PC-3 (cell line): ENCODE measurements around the gene APOL1. TPM values are rescaled to one million over a fixed set of nuclear protein-coding genes. Genes with fewer than 3 reads are reported as not detected.
"Not testable (repeated sequence)": the region's sequence is repeated elsewhere in the genome, so short reads cannot be mapped to it uniquely, and the experiment has no call there.

ENCODE experiments used
- ATAC-seq: fragments of 200-7000 bp; cut with Tn5 transposase; 2 replicates; pipeline ENCODE4 v1.9.1; 2020; ENCODE audit warnings: mild to moderate bottlenecking, moderate library complexity
- BruUV-seq: library from RNA; stranded (reverse); fragments of 400-500 nt; replicated peaks from 2 replicates; lab custom pipeline; 2021; lab: Mats Ljungman, UMichigan
- CTCF ChIA-PET: fragments of 300-600 bp; sonication (Branson Sonifier 250); formaldehyde crosslinking; loops from one replicate; lab custom pipeline; 2022; ENCODE audit warnings: antibody characterized with exemption; lab: Charles Lee
- POLR2A ChIA-PET: fragments of 300-600 bp; sonication (Branson Sonifier 250); formaldehyde crosslinking; loops from one replicate; lab custom pipeline; 2022; ENCODE audit warnings: antibody characterized with exemption; ENCODE audit not compliant: unreplicated experiment; lab: Charles Lee
- DNase-seq: peaks from one replicate; pipeline ENCODE4 v3.0.0-alpha.2; 2015
- H2AFZ ChIP-seq: fragments of 300-600 bp; sonication (generic); 2 replicates; pipeline ENCODE4 v1.6.0; 2016; ENCODE audit warnings: antibody characterized with exemption, low read length
- H3F3A ChIP-seq: fragments of 300-600 bp; sonication (generic); one replicate; pipeline ENCODE4 v1.6.0; 2017; ENCODE audit warnings: antibody characterized with exemption, low read length, control low read depth, mild to moderate bottlenecking; ENCODE audit not compliant: unreplicated experiment
- H3K27ac ChIP-seq: fragments of 300-600 bp; sonication (generic); 2 replicates; pipeline ENCODE4 v1.5.1; 2016; ENCODE audit warnings: mild to moderate bottlenecking, low read length
- H3K27me3 ChIP-seq: fragments of 300-600 bp; sonication (generic); 2 replicates; pipeline ENCODE4 v1.6.1; 2016; ENCODE audit warnings: low read length, mixed read lengths
- H3K36me3 ChIP-seq: fragments of 300-600 bp; sonication (generic); 2 replicates; pipeline ENCODE4 v1.6.1; 2016; ENCODE audit warnings: low read depth, mixed run types, low read length, mixed read lengths
- H3K4me1 ChIP-seq: fragments of 300-600 bp; sonication (generic); 2 replicates; pipeline ENCODE4 v1.5.1; 2016; ENCODE audit warnings: low read length; ENCODE audit not compliant: insufficient read depth
- H3K4me2 ChIP-seq: fragments of 300-600 bp; sonication (generic); 2 replicates; pipeline ENCODE4 v1.6.0; 2016; ENCODE audit warnings: low read length
- H3K4me3 ChIP-seq: fragments of 300-600 bp; sonication (generic); 2 replicates; pipeline ENCODE4 v1.5.1; 2016; ENCODE audit warnings: mild to moderate bottlenecking, low read length, mixed read lengths
- H3K79me2 ChIP-seq: fragments of 300-600 bp; sonication (generic); 2 replicates; pipeline ENCODE4 v1.6.1; 2017; ENCODE audit warnings: low read length, mixed read lengths
- H3K9ac ChIP-seq: fragments of 300-600 bp; sonication (generic); 2 replicates; pipeline ENCODE4 v1.6.0; 2016; ENCODE audit warnings: mild to moderate bottlenecking, low read length
- H3K9me2 ChIP-seq: fragments of 300-600 bp; sonication (generic); replicated peaks from 2 replicates; pipeline ENCODE4 v1.6.1; 2016; ENCODE audit warnings: mixed run types, low read length, mixed read lengths
- H3K9me3 ChIP-seq: fragments of 300-600 bp; sonication (generic); 2 replicates; pipeline ENCODE4 v1.6.1; 2016; ENCODE audit warnings: low read length, mixed read lengths
- H4K20me1 ChIP-seq: fragments of 300-600 bp; sonication (generic); 2 replicates; pipeline ENCODE4 v1.6.1; 2016; ENCODE audit warnings: low read length, mixed read lengths
- EZH2 ChIP-seq: fragments of 300-600 bp; sonication (generic); IDR thresholded peaks from one replicate; pipeline ENCODE4 v1.6.1; 2017; ENCODE audit warnings: antibody characterized with exemption, mild to moderate bottlenecking, low read length; ENCODE audit not compliant: unreplicated experiment
- EZH2phosphoT487 ChIP-seq: fragments of 300-600 bp; sonication (generic); IDR thresholded peaks from 2 replicates; pipeline ENCODE4 v1.6.1; 2018; ENCODE audit warnings: mild to moderate bottlenecking, antibody characterized with exemption, low read length, borderline replicate concordance
- intact Hi-C: fragments of 100-400 bp; cut with micrococcal nuclease; formaldehyde crosslinking; loops from 2 replicates; pipeline ENCODE4 v1.9.0; 2023
- total RNA-seq: library from RNA; depleted of rRNA; stranded (reverse); fragments of >200 nt; gene quantifications from 2 replicates; pipeline ENCODE4 v1.2.3, GENCODE V29; 2014
- TF ChIP-seq, protein P1 (sequence below): fragments of 300-600 bp; sonication (generic); conservative IDR thresholded peaks from 2 replicates; pipeline ENCODE4 v1.5.1; 2017; ENCODE audit warnings: antibody characterized with exemption, low read depth, mild to moderate bottlenecking, low read length

The APOL1 gene
- total RNA-seq, 1 experiment from 2014 or later = not detected

DNA sequence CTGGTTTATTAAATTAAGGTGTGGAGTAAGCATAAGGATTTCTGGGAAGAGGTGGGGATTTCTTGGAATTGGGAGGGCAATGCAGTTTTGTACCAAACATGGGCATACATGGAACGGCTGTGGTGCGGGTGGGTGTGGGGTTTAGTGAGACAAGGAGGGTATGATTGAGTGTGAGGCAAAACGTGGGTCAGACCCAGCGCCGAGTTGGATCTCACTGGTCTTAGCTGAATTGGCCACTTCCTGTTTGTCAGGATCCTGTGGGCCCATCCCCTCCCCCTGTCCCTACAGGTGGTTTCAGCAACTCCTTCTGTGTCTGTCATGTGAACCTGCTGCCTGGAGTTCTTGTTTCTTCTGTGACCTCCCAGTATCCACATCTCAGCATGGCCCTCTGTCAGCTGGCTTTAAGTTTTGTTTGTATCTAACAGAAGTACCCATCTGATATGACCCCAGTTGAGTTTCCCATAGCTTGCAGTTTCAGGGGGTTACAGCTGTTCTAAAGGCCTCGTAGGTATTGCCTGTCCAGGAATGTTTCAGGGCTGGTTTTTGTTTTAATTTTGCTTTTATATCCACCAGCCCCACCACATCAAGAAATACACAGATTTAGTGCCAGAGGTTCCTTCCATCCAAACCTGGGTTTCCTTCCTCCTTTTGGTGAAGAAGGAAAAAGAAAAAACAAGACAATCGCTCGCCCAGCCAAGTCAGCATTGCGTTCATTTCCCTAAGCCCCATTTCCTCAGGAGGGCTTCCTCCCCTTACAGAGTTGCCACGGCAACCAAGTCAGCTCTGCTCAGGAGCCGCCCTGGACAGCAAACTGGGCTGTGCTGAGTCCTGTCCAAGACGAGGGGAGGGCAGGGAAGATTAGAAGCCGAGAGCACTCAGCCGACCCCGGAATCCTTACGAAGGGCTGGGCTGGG is 6.0 kb downstream of the APOL1 start:
- POLR2A ChIA-PET = no interaction called here
- H3K4me1 ChIP-seq = no peaks in the 10 kb centered on the region

DNA sequence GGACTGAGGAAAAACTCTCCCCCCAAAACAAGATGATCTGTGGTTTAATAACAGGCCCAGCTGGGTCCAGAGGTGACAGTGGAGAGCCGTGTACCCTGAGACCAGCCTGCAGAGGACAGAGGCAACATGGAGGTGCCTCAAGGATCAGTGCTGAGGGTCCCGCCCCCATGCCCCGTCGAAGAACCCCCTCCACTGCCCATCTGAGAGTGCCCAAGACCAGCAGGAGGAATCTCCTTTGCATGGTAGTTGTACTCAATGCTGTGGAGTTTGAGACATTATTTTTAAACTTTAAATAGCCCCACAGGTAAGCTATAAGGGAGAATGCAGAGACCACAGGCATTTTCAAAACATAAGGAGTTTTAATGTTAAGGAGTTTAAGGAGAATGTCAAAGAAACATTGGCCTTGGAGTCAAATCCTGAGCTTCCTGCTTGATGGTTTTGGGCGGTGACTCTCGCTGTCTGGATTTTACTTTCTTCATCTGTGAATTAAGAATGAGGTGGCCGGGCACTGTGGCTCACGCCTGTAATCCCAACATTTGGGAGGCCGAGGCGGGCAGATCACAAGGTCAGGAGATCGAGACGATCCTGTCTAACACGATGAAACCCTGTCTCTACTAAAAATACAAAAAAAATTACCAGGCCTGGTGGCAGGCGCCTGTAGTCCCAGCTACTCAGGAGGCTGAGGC is 6.8 kb downstream of the APOL1 start:
- no peak overlapping the region for H3K4me3 ChIP-seq
- DNase-seq = no peak
- no peak for ATAC-seq
- CTCF ChIA-PET = no interaction called here
- no peaks in the 10 kb centered on the region for H3K79me2 ChIP-seq
- no peak overlapping the region for H3K4me2 ChIP-seq
- H4K20me1 ChIP-seq = no peaks in the 10 kb centered on the region
- H3K36me3 ChIP-seq = no peaks in the 10 kb centered on the region
- TF ChIP-seq EZH2phosphoT487 = no peak
- TF ChIP-seq, protein P1, sequence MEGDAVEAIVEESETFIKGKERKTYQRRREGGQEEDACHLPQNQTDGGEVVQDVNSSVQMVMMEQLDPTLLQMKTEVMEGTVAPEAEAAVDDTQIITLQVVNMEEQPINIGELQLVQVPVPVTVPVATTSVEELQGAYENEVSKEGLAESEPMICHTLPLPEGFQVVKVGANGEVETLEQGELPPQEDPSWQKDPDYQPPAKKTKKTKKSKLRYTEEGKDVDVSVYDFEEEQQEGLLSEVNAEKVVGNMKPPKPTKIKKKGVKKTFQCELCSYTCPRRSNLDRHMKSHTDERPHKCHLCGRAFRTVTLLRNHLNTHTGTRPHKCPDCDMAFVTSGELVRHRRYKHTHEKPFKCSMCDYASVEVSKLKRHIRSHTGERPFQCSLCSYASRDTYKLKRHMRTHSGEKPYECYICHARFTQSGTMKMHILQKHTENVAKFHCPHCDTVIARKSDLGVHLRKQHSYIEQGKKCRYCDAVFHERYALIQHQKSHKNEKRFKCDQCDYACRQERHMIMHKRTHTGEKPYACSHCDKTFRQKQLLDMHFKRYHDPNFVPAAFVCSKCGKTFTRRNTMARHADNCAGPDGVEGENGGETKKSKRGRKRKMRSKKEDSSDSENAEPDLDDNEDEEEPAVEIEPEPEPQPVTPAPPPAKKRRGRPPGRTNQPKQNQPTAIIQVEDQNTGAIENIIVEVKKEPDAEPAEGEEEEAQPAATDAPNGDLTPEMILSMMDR = no peak
- TF ChIP-seq EZH2 = no peak
- no peak overlapping the region for H3K9ac ChIP-seq
- no TSS peak for BruUV-seq
- no peaks in the 10 kb centered on the region for H3F3A ChIP-seq
- no peaks in the 10 kb centered on the region for H3K27me3 ChIP-seq
- H3K4me1 ChIP-seq = no peaks in the 10 kb centered on the region
- no peaks in the 10 kb centered on the region for H3K9me2 ChIP-seq
- H3K27ac ChIP-seq = no peak overlapping the region
- intact Hi-C loops = no loop called here
- H2AFZ ChIP-seq = no peak overlapping the region
- H3K9me3 ChIP-seq = no peaks in the 10 kb centered on the region
- POLR2A ChIA-PET = no interaction called here

More for the DNA sequence above, 6.0 kb downstream of the APOL1 start:
- intact Hi-C loops = no loop called here
- H3K27ac ChIP-seq = no peak overlapping the region
- ATAC-seq (no peak), DNase-seq (no peak)
- TF ChIP-seq EZH2 (no peak), EZH2phosphoT487 (no peak)
- TF ChIP-seq, protein P1 = no peak
- no peaks in the 10 kb centered on the region for H3F3A ChIP-seq
- no peaks in the 10 kb centered on the region for H4K20me1 ChIP-seq
- no peak overlapping the region for H3K4me2 ChIP-seq
- H3K4me3 ChIP-seq = no peak overlapping the region
- H3K9me3 ChIP-seq = no peaks in the 10 kb centered on the region
- CTCF ChIA-PET = no interaction called here
- H3K36me3 ChIP-seq = no peaks in the 10 kb centered on the region
- no TSS peak for BruUV-seq
- H3K79me2 ChIP-seq = no peaks in the 10 kb centered on the region
- H3K9me2 ChIP-seq = no peaks in the 10 kb centered on the region
- no peaks in the 10 kb centered on the region for H3K27me3 ChIP-seq
- no peak overlapping the region for H3K9ac ChIP-seq
- H2AFZ ChIP-seq = no peak overlapping the region

DNA sequence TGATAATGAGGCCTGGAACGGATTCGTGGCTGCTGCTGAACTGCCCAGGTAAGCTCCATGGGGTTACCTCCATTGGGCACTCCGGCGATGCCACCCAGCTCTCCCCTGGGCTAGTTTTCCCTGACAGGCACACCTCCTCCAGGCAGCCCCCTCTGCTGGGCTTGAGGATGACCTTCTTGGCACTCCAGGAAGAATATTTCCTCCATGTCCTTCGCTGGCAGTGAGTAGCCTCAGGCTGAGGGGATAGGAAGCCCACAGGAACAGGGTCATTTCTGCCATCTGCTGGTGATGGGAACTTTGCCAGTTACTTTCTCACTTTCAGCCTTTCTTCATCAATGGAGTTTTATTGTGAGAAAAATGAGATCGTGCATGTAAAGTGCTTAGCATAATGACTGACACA is 8.7 kb downstream of the APOL1 start:
- H3K4me1 ChIP-seq, BruUV-seq, H3K27ac ChIP-seq, DNase-seq, intact Hi-C loops, H3K9ac ChIP-seq, H2AFZ ChIP-seq, H3K36me3 ChIP-seq, ATAC-seq, H3K4me2 ChIP-seq, H3F3A ChIP-seq, H3K9me2 ChIP-seq, H3K79me2 ChIP-seq, H3K4me3 ChIP-seq, H3K27me3 ChIP-seq, H4K20me1 ChIP-seq, H3K9me3 ChIP-seq, POLR2A ChIA-PET, CTCF ChIA-PET: not testable (repeated sequence)

DNA sequence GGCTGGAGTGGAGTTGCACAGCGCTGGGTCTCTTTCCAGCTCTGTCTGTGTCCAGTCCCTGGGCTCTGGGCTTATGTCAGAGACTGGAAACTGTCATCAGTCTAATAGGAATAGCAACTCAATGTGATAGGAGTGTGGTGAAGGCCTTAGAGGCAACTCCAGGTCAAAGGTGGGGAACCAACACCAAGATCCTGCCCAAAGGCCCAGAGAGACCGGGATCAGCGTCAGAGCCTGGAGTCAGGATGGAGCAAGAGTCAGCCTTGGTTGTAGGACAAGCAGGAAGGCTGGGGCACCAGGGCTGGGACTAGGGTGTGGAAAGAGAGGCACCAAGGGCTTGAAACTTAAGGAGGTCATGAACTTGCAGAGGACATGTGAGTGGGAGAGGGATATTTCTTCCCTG is 9.4 kb downstream of the APOL1 start:
- H3K36me3 ChIP-seq, H2AFZ ChIP-seq: not testable (repeated sequence)

More for the DNA sequence above, 9.4 kb downstream of the APOL1 start:
- H3K9ac ChIP-seq, ATAC-seq, CTCF ChIA-PET, DNase-seq, BruUV-seq, H3K9me2 ChIP-seq, POLR2A ChIA-PET, H3K79me2 ChIP-seq, H3K4me2 ChIP-seq, H3K4me1 ChIP-seq, H3K4me3 ChIP-seq, H4K20me1 ChIP-seq, H3K27ac ChIP-seq, H3K9me3 ChIP-seq, H3F3A ChIP-seq, H3K27me3 ChIP-seq, intact Hi-C loops: not testable (repeated sequence)
